ENCODE data around the gene ERBIN.
"Not testable (repeated sequence)": the region's sequence is repeated elsewhere in the genome, so short reads cannot be mapped to it uniquely, and the experiment has no call there.

ERBIN gene

GRCh38 chr5:65967288-65968066 is 41.1 kb downstream of the ERBIN start:
- no peak for DNase-seq

GRCh38 chr5:65969539-65970393 is 43.4 kb downstream of the ERBIN start:
- DNase-seq = no peak

- no peak for DNase-seq
Observed at GRCh38 chr5:65970481-65971367, 44.3 kb downstream of the ERBIN start.

- DNase-seq = no peak
Observed at GRCh38 chr5:65971643-65972042, 45.3 kb downstream of the ERBIN start.

GRCh38 chr5:65972896-65973295 is 46.5 kb downstream of the ERBIN start:
- DNase-seq = not testable (repeated sequence)

GRCh38 chr5:65978251-65978650 is 51.9 kb downstream of the ERBIN start:
- DNase-seq = no peak

- DNase-seq = no peak
Observed at GRCh38 chr5:65981548-65981947, 55.2 kb downstream of the ERBIN start.

GRCh38 chr5:65981969-65982619 is 55.7 kb downstream of the ERBIN start:
- no peak for DNase-seq

GRCh38 chr5:65982635-65983034 is 56.3 kb downstream of the ERBIN start:
- DNase-seq = no peak

- DNase-seq = peak in 1 of 2 experiments; percentile 6
Observed at GRCh38 chr5:65984098-65984885, 57.9 kb downstream of the ERBIN start.

- peak in 1 of 2 experiments; percentile 8 for DNase-seq
Observed at GRCh38 chr5:65986050-65986451, 59.7 kb downstream of the ERBIN start.

GRCh38 chr5:65986796-65987195 is 60.4 kb downstream of the ERBIN start:
- DNase-seq = no peak

- no peak for DNase-seq
Observed at GRCh38 chr5:65987982-65988381, 61.6 kb downstream of the ERBIN start.

GRCh38 chr5:65989158-65989557 is 62.8 kb downstream of the ERBIN start:
- DNase-seq = no peak

GRCh38 chr5:65992630-65993029 is 66.3 kb downstream of the ERBIN start:
- DNase-seq = no peak

GRCh38 chr5:65994117-65994786 is 67.9 kb downstream of the ERBIN start:
- DNase-seq = no peak

GRCh38 chr5:65999061-65999723 is 72.8 kb downstream of the ERBIN start:
- DNase-seq = no peak

GRCh38 chr5:66001952-66002351 is 75.6 kb downstream of the ERBIN start:
- no peak for DNase-seq

- no peak for DNase-seq
Observed at GRCh38 chr5:66002415-66002814, 76.0 kb downstream of the ERBIN start.

- no peak for DNase-seq
Observed at GRCh38 chr5:66004216-66004615, 77.8 kb downstream of the ERBIN start.
